NCI-H69 (cell line): ENCODE results near the gene ADPRM.
"Not testable (repeated sequence)": the region's sequence is repeated elsewhere in the genome, so short reads cannot be mapped to it uniquely, and the experiment has no call there.

Experiments used
- DNase-seq: peaks from one replicate; lab custom pipeline; 2025; lab: John Stamatoyannopoulos, UW

The ADPRM gene, protein sequence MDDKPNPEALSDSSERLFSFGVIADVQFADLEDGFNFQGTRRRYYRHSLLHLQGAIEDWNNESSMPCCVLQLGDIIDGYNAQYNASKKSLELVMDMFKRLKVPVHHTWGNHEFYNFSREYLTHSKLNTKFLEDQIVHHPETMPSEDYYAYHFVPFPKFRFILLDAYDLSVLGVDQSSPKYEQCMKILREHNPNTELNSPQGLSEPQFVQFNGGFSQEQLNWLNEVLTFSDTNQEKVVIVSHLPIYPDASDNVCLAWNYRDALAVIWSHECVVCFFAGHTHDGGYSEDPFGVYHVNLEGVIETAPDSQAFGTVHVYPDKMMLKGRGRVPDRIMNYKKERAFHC

DNA sequence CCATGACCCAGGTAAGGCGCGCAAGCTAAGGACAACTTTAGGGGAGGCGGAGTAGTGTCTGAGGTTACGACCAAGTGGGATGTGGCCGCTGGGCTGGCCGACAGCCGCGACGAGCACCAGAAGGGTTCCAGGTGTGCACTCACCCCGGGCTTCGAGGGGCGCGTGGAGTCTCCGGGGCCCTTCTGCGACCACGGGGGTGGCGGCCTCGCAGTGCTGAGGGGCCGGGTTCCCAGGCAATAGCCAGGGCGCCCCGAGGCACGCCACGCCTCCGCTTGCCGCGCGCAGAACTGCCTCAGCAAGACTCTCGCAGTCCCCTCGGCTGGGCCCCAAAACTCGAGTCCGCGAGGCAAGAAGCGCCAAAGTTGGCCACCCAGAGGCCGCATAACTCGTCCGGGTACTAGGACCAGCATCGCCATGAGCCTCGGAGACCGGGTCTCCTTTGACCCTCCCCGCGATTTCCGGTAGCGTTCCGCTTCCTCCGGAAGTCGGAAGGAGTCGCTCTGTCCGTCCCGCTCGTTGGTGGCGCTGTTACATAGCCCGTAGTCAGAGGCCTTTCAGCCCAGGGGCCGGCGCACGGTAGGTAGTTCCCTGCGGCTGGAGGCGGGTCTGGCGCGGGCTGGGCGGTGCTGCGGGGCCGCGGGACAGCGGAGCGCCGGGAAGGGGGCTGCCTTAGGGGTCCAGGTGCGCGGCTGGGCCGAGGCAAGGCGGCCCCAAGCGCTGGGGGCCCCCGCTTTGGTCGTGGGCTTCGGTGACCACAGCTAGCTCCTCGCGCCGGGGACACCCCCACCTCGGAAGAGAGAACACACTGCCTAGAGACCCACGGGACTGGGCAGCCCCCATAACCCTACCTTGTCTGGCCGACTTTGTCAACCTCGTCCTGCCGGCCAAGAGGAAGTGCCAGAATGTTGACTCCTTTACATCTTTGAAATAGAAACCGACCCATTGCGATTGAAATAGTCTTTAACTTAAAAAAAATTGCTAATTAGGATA, at the start of gene ADPRM, which contains the start of gene SCO1:
Gene ADPRM (plus strand): TSS at position 503 of the 990 bp plus-strand sequence. CDS start 7,333 bp downstream, outside the sequence.
Gene SCO1 (minus strand): TSS at position 442 of the 990 bp plus-strand sequence. CDS start 26 bp downstream, at position 416.
- peak; percentile 92 for DNase-seq

DNA sequence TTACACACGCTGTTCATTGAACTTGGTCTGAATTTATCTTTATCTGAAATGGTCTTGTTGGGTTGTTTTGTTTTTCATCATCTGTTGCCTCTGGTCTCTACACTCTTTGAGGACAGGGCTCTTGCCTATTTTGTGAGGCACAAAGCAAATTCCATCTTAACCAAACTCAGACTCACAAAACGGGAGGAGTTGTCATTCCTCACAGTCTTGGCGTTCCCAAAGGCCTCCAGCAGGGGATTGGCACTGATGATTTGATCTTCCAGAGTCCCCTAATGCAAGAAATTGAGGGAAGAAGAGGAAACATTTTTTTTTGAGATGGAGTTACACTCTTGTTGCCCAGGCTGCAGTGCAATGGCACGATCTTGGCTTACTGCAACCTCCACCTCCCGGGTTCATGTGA, 49.0 kb upstream of the ADPRM start:
- DNase-seq, result no peak

DNA sequence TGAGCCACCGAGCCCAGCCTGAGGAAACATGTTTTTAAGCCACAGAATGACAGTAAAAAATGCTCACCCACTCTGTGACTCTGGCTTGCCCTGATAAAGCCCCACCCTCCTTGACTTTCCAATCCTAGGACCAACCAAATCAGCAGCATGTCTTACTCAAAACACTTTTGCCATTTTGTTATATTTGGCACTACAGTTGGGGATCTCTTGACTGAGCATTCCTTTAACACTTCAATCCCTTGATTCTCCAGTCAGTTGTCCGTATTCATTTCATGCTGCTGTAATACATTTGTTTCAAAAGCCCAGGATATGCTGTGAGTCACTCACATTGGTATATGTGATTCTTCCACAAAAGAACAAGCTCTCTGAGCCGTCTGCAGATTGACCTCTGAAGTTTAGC, 48.4 kb upstream of the ADPRM start:
- DNase-seq, result no peak

DNA sequence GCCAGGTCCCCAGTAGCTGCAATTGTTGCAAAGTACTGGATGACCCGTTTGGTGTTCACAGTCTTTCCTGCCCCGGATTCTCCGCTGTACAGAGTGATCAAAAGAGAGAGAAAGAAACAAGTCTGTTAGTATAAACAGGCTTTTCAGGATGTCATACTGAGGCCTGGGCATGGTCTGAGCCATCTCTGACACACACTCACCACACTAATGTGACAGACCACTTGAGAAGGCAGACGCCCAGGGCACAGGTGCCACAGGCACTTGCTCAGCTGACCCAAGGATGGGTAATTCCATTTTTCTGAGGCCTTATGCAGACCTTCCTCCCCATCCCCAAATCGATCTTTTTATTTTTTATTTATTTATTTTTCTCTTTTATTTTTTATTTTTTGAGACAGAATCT, 47.8 kb upstream of the ADPRM start:
- DNase-seq, result no peak

DNA sequence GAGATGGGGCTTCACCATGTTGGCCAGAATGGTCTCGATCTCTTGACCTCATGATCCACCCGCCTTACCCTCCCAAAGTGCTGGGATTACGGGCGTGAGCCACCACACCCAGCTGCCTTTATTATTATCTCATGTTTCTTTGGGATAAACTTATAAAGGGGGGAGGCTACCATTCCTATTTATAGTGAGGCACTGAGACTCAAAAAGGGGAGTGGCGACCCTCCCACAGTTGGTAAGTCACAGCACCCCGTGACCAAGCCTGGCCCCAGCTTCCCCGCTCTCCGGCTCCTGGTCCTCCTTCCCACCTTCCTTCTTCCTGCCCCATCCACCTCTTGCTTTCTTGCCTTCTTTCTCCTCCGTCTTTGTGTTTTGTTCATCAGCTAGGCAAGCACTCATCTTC, 45.5 kb upstream of the ADPRM start:
- DNase-seq, result no peak

DNA sequence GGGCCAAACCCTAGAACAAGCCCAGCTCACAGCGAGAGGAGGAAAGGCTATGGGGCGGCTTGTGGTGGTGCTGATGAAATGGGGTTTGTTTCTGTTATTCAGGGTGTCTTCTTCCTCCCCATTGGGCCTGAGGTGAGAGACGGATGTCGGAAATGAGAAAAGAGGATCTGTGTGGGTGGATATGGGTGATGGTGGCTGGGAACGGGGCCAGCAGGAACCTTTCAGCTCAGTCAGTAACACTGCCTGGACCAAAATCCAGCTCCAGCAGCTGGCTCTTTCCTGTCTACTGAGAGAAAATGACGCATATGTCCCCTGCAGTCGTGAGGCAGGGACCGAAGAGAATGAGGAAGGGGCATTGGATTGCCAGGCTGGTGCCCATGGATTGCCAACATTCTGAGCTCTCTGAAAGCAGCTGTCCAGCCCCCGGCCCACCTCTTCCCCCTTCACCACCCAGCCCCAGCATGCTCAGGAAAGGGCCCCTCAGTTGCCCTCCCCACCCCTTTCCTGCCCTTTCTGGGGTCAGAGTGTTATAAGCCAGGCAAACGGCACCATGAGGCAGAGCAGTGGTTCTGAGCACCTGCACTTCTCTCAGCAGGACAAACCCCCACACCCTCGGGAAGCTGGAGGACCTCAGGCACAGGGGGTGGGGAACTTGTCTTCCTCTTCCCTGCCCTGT, 44.3 kb upstream of the ADPRM start:
- DNase-seq, result no peak

DNA sequence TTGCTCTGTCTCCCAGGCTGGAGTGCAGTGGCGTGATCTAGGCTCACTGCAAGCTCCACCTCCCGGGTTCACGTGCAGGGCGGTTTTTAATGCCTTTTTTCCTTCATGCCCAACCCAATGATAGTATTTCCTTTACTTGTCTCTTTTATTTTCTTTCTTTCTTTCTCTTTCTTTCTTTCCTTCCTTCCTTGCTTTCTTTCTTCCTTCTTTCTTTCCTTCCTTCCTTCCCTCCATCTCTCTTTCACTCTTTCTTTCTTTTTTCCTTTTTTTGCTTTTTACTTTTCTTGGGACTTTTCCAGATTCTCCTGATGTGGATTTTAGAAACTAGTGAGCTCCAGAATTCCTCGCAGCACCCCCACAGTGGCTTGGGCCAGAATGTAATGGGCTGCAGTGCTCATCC, 43.4 kb upstream of the ADPRM start:
- DNase-seq, result no peak

DNA sequence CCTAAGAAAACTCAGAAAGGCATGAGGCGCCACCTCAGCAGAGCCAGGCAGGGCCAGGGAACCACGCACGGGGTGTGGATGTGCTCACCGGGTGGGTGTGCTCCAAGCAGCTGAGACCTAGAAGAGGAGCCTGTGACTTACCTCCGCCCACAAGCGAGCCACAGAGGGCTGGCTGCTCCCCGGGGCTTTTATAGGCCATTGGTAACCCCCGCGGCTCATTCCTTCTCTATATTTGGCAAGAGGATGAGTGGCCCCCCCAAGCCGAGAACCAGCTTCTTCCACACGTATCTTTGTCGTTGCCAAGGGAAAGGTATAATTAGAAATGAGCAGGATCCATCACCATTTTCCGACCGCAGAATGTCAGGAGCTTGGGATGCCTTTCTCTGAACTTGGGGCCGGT, 40.2 kb upstream of the ADPRM start, which contains the start of gene MYH3:
Gene MYH3 (minus strand): TSS at position 162 of the 400 bp plus-strand sequence. CDS start 2,245 bp downstream, outside the sequence.
- no peak for DNase-seq

DNA sequence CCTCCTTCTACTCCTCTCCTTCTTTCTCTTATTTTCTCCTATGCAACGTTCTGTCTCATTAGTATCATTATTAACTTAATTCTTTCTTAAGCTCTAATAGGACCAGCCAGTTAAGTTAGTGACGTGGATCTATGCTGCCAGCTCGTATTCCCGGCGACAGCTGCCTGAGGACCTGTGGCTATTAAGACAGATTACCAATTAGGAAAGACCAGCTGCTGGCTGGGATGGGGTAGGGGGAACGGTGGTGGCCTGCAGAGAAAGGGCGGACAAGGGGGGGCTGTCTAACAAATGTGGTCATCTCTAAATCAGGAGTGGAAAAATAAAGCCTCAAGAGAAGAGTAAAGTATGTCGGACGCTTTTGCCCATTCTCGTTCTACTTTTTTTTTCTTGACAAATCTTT, 39.5 kb upstream of the ADPRM start:
- no peak for DNase-seq

DNA sequence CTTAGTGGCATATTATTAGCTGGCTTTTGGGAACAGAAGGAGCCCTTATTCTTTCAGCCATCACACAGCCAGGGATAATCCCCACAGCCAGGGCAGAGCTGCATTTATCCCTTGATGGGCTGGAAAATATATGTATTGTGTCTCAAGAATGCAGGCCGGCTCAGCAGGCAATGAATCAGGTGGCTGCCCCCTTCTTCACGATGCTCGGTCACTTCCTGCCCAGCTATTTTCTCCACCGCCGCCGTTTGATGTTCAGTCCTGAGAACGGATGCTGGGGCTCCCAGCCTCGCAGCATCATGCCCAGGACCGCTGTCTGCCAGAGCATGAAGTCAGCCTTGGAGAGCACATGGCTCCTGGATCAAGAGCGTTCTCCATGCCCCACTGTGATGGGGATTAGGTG, 36.0 kb upstream of the ADPRM start:
- DNase-seq, result no peak

DNA sequence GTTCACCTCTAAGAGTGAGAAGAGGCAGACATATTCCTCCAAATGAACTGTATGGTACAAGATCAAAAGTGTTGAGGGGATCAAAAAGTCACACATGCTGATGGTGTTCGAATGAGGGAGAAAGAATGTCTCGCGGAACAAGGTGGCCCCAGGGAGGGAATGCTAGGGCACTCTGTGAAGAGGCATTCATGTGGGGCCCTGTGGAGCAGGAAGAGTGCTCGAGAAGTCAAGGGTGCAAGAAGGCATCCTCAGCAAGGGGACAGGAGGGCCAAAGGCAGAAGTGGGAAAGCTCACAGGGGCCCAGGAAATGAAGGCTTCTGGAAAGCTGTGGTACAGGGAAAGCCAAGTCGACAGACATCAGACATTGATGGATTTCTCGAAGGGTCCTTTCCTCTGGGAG, 34.2 kb upstream of the ADPRM start:
- no peak for DNase-seq

DNA sequence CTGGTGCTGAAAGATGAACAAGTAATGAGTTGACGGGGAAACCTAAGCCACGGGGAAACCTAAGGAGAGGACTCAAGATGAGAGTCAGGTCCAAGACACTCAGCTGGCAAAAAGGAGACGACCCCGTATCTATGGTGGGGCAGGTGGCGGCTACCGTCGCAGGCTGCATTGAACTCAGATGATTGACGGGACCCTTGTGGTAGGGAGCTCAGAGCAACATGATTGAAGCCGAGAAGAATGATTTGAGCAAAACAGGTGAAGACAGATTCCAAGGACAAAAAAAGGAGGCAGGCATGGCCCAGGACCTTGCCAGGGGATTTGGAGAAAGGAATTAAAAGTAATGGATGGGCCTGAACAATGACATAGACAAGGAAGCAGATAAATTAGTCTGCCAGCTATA, 32.8 kb upstream of the ADPRM start:
- DNase-seq, result no peak

DNA sequence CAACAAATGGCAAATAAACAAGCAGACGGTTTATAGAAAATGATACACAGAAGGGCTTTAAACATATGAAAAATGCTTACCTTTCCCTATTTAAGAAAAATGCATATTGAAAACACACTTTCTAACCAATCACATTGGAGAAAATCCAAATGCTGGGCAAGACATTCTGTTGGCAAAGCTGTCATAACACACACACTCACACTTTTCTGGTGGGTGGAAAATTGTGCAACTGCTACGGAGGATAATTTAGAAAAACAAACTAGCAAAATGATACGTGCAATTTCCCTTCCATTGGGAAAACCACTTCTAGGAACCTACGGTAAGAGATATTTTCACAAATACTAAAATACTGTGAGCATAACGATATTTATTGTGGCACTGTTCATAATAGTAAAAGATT, 30.5 kb upstream of the ADPRM start:
- no peak for DNase-seq

DNA sequence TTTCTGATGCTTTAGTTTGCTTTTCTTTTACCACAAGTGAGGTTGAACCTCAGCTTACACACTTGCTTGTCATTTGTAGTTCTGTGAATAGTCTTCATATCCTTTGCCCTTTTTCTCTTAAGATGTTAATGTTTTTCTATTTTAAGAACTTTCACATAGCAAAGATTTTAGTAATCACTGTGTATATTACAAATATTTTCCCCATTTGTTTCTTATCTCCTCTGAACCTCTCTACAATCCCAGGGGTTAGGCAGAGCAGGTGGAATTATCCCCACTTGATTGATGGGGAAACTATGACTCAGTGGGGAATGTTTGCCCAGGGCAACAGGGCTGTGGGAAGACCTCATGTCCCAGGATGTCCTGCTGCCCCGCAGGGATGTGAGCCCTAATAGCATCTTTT, 28.6 kb upstream of the ADPRM start:
- no peak for DNase-seq

DNA sequence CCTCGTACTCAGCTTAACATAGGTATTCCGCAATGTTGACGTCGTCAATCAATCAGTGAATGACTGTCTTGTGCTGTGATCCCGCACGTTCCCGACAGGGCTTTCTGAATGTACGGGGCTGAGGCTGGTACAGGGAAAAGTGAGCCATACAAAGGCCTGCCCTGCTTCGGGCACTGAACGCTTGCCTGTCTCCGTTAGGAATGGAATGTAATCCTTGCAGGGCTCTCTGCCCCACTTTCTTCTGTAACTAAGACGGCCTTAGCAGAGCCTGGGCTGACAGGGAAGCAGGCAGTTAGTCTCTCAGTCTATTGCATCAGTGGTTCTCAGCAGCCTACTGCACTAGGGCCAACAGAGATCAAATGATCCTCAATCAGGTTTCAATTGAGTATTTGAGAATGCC, 24.1 kb upstream of the ADPRM start:
- no peak for DNase-seq

DNA sequence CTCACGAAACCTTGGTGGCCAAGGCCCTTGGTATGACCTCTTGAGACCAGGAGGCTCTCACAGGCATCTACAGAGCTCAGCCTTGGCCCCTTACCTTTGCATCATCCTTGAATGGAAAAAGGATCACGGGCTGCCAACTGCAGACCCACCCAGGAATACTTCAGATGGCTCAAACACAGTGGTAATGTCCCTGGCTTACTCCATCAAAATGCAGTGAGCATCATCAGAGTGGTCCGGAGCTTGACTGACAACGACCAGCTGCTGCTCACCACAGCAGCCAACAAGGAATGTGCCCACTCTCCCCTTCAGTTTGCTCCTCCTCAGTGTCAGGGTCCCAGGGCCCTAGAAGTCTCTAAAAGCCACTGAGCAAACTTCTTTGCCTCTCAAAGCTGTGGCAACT, 22.7 kb upstream of the ADPRM start:
- DNase-seq, result no peak

DNA sequence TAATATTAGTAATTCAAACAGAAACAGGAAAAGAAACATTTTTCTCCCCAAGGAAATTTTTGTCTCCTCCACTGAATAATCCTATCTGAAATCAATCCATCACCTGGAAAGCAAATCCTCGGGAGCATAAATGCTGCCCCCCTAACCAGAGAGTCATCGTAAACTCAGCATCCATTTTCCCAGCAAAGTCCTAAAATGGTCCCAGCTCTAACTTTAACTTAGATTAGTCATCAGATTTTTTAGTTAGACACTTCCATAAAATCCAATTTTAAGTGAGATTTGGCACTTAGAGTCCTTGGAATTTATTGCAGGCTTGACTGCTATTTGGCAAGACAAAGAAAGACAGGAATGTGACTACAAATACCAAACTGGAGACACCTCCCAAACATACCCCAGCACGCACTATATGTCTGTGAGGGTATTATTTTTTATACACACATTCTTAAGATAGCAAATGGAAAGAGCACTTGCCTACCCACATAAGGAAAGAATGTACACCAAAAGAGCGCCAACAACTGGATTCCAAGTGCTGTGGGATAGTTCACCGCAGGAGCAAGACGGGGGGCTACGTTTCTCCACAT, 15.4 kb upstream of the ADPRM start:
- no peak for DNase-seq

DNA sequence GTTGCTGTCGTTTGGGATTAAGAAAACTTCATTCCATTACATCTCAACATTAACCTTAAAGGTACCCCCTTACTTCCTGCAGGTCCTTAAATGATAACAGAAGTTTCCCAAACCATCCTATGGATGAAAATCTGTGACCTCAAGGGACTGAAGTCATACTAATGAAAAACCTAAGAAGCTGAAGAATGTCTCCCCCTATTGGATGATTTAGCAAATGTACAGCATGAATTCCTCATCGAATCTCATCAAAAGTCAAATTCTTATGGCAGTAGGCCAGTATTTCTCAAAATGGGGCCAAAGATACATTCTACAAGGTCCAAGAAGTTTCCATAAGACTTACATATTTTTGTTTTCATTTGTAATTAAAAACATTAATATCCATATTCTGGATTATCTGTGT, 13.5 kb upstream of the ADPRM start:
- DNase-seq, result peak; percentile 0

DNA sequence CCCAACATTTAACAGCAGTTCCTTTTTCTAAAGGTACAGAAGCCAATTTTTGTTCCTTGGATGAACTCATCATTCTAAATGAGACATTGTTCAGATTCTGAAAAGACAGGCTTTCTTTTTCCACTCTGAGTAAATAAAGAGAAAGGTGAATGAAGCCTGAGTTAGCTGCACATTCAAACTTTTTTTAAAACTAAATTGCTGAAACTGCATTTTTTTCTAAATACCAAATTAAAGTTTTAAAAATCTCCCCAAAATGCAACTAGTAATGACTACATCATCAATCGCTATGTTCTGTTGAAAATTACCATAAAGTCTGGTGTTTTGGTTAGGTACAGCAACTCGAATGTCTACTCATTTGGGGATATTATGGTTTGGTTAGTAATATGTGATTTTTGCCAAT, 9.9 kb upstream of the ADPRM start:
- no peak for DNase-seq

DNA sequence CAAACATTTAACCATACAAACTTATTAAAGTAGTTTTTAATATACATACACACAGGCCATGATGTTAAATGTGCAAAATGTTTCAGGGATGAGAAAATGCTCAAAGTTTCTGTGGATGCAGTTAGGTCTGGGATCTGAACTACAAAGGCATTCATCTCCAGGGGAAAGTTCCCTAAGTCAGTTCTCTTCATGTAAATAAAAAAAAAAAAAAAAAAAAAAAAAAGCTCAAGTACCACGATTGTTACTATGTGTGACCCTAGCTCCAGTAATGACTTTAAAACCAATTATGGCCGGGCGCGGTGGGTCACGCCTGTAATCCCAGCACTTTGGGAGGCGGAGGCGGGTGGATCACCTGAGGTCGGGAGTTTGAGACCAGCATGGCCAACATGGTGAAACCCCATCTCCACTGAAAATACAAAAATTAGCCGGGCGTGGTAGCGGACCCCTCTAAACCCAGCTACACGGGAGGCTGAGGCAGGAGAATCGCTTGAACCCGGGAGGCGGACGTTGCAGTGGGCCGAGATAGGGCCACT, 1.5 kb upstream of the ADPRM start:
- DNase-seq, result not testable (repeated sequence)

DNA sequence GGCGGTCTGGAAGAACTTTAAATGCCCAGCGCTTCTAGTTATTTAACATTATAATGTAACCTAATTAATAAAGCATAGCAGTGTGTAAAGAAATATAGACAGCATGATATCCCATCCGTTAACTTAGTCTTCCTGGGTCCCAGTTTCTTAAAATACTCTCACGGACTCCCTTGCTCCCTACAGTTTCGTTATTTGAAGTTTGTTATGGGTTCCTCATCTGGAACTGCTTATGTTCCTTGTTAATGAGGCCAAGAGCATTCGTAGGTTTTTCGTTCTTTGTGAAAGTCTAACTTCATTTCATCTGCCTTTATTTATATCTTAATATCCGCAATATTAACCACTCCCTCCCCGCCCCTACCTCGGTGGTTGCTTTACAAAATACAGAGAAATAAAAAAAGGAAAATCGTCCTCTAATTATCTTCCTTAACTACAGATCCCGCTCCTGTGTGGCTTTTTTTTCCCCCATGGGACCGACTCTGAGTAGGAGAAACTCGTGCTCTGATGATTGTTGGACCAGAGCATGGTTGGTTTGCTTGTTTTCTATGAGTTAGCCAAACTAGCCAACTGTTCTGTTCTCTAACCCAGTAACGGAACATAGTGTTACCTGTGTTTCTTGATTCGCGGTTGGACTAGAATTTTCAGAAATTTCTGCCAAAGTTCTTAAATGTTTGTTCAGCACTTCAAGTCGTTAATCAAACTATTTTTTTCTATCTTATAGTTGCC, 863 bp downstream of the ADPRM start:
- DNase-seq, result peak; percentile 3
